Endothelial cell of umbilical vein (primary cell): ENCODE results near the gene DYRK4. TPM values are rescaled to one million over a fixed set of nuclear protein-coding genes. Genes with fewer than 3 reads are reported as not detected.

Experiments used
- BruUV-seq: library from RNA; stranded (reverse); fragments of 400-500 nt; replicated peaks from 2 replicates; lab custom pipeline; 2021; lab: Mats Ljungman, UMichigan
- CTCF ChIA-PET: fragments of 300-600, 350-600 bp; sonication (Branson Sonifier 250); formaldehyde crosslinking; loops from one replicate; lab custom pipeline; 2021; ENCODE audit warnings: antibody characterized with exemption, inconsistent platforms; lab: Charles Lee
- POLR2A ChIA-PET: fragments of 300-600, 350-600 bp; sonication (Branson Sonifier 250); formaldehyde crosslinking; loops from one replicate; lab custom pipeline; 2021; ENCODE audit warnings: antibody characterized with exemption, inconsistent platforms; lab: Charles Lee
- DNase-seq: peaks from one replicate; pipeline ENCODE4 v3.0.0-alpha.2; 2011; ENCODE audit warnings: low read depth, low spot score
- FAIRE-seq: peaks from 2 replicates; lab custom pipeline; 2011; peaks lifted over from hg19 to GRCh38; lab: Jason Lieb, UNC
- H2AFZ ChIP-seq: 2 replicates; pipeline ENCODE4 v1.6.0; 2012; ENCODE audit warnings: low read depth, low read length, control low read depth, inconsistent platforms
- H3K27ac ChIP-seq: 2 replicates; pipeline ENCODE4 v1.5.1; 2011; ENCODE audit warnings: low read depth, mild to moderate bottlenecking, control low read depth, low read length, moderate library complexity; ENCODE audit not compliant: insufficient read depth
- H3K27me3 ChIP-seq, 2 experiments: 2 replicates each; pipeline versions ENCODE4 v1.6.0 to v1.6.1; 2011; ENCODE audit warnings: low read length in 2 of 2, mixed read lengths in 1 of 2; ENCODE audit not compliant: control insufficient read depth in 2 of 2, insufficient read depth in 2 of 2
- H3K36me3 ChIP-seq, 2 experiments: 2 replicates in 1 of 2; 3 replicates in 1 of 2; pipeline ENCODE4 v1.5.1; 2011; ENCODE audit warnings: low read length in 2 of 2, mild to moderate bottlenecking in 1 of 2, moderate library complexity in 1 of 2; ENCODE audit not compliant: control insufficient read depth in 2 of 2, insufficient read depth in 2 of 2; ENCODE audit errors: extremely low read depth in 1 of 2
- H3K4me1 ChIP-seq: 3 replicates; pipeline ENCODE4 v1.5.1; 2011; ENCODE audit warnings: mild to moderate bottlenecking, low read length; ENCODE audit not compliant: control insufficient read depth, insufficient read depth; ENCODE audit errors: extremely low read depth
- H3K4me2 ChIP-seq: 2 replicates; pipeline ENCODE4 v1.6.1; 2011; ENCODE audit warnings: low read length, control low read depth, mixed read lengths; ENCODE audit not compliant: insufficient read depth
- H3K4me3 ChIP-seq, 3 experiments: fragments of 200-600 bp in 1 of 3; sonication (generic), shearing (Covaris generic) in 1 of 3; replicated peaks in 1 of 3; 2 replicates each; pipeline ENCODE4 v1.5.1; 2011 to 2016; ENCODE audit warnings: control low read depth in 3 of 3, low read length in 3 of 3, mild to moderate bottlenecking in 2 of 3, inconsistent platforms in 1 of 3, low read depth in 1 of 3, moderate library complexity in 1 of 3; ENCODE audit not compliant: insufficient read depth in 1 of 3
- H3K79me2 ChIP-seq: 2 replicates; pipeline ENCODE4 v1.6.0; 2012; ENCODE audit warnings: low read length, inconsistent platforms; ENCODE audit not compliant: control insufficient read depth, insufficient read depth
- H3K9ac ChIP-seq: replicated peaks from 2 replicates; pipeline ENCODE3; 2011; ENCODE audit warnings: low read length, control low read depth; ENCODE audit not compliant: insufficient read depth; ENCODE audit errors: extremely low read depth
- H3K9me1 ChIP-seq: replicated peaks from 3 replicates; pipeline ENCODE4 v1.6.0; 2011; ENCODE audit warnings: mild to moderate bottlenecking, low read length; ENCODE audit not compliant: control insufficient read depth, insufficient read depth; ENCODE audit errors: extremely low read depth
- H3K9me3 ChIP-seq: replicated peaks from 2 replicates; pipeline ENCODE4 v1.5.1; 2012; ENCODE audit warnings: low read length, inconsistent platforms; ENCODE audit not compliant: control insufficient read depth, insufficient read depth
- H4K20me1 ChIP-seq: replicated peaks from 2 replicates; pipeline ENCODE3; 2011; ENCODE audit warnings: mild to moderate bottlenecking, low read length; ENCODE audit not compliant: control insufficient read depth, insufficient read depth; ENCODE audit errors: extremely low read depth
- CTCF ChIP-seq, 2 donors: IDR thresholded peaks; 1 replicate in 1 of 2; 2 replicates in 1 of 2; pipeline ENCODE4 v1.5.1; 2011; ENCODE audit warnings: low read length in 2 of 2, mild to moderate bottlenecking in 2 of 2, moderate library complexity in 2 of 2, control low read depth in 1 of 2, inconsistent platforms in 1 of 2, low read depth in 1 of 2; ENCODE audit not compliant: insufficient read depth in 1 of 2; ENCODE audit errors: extremely low read depth in 1 of 2
- EZH2 ChIP-seq: IDR thresholded peaks from 2 replicates; pipeline ENCODE4 v1.6.1; 2012; ENCODE audit warnings: borderline replicate concordance, low read depth, mild to moderate bottlenecking, moderate library complexity, low read length, inconsistent platforms; ENCODE audit not compliant: severe bottlenecking
- FOS ChIP-seq: IDR thresholded peaks from 2 replicates; pipeline ENCODE4 v1.6.1; 2011; ENCODE audit warnings: mild to moderate bottlenecking, low read length, moderate library complexity, borderline replicate concordance; ENCODE audit not compliant: insufficient read depth
- MAX ChIP-seq: IDR thresholded peaks from 2 replicates; pipeline ENCODE4 v1.6.1; 2011; ENCODE audit not compliant: insufficient read depth, insufficient read length
- MYC ChIP-seq: IDR thresholded peaks from one replicate; pipeline ENCODE4 v1.6.1; 2011; ENCODE audit warnings: mild to moderate bottlenecking, low read depth, low read length
- POLR2A ChIP-seq: IDR thresholded peaks from 2 replicates; pipeline ENCODE4 v1.6.1; 2012; ENCODE audit warnings: low read depth, mild to moderate bottlenecking, control low read depth, low read length
- POLR2AphosphoS5 ChIP-seq: IDR thresholded peaks from 2 replicates; pipeline ENCODE4 v1.6.1; 2012; ENCODE audit warnings: low read depth, mild to moderate bottlenecking, control low read depth, low read length, moderate library complexity; ENCODE audit not compliant: insufficient read depth
- dilution Hi-C: fragments of 300-500 bp; cut with MboI; formaldehyde crosslinking; loops from one replicate; pipeline ENCODE4 v1.15.0; 2019; ENCODE audit warnings: low sequenced_read_pairs; ENCODE audit not compliant: extremely low pct_ligation_motif_present
- intact Hi-C: fragments of 100-400 bp; cut with micrococcal nuclease; formaldehyde crosslinking; loops from one replicate; pipeline ENCODE4 v1.10.0; 2022
- polyA plus RNA-seq, 4 experiments: library from polyadenylated mRNA; depleted of rRNA in 3 of 4; stranded (reverse) in 3 of 4; unstranded in 1 of 4; fragments of >200 nt; gene quantifications; 2 replicates each; pipeline versions ENCODE4 v1.2.1 to v1.2.3, GENCODE V29; 2011 to 2012; ENCODE audit warnings: missing spikeins in 1 of 4
- total RNA-seq: library from RNA; stranded (reverse); gene quantifications from 2 replicates; pipeline ENCODE4 v1.2.3, GENCODE V29; 2021

Gene DYRK4
- total and polyA plus RNA-seq, 2 donors (not counting 3 experiments of a cell fraction or from before 2014, with no cell fraction given): 38.7 to 45.4 TPM

- H2AFZ ChIP-seq: no peak overlapping the region
- intact Hi-C loops (loop anchor here (5.0 kb wide), 2 partner anchors 214 to 664 kb away; partner anchors contain the start of genes PARP11 and TIGAR), dilution Hi-C loops (no loop called here)
- no peaks in the 10 kb centered on the region for H3K9me3 ChIP-seq
- FAIRE-seq: no peak
- H3K36me3 ChIP-seq: peaks cover 3 to 15% of the 10 kb centered on the region in 2 experiments
- no TSS peak for BruUV-seq
- H3K27me3 ChIP-seq: no peaks in the 10 kb centered on the region
- no peak overlapping the region for H3K9ac ChIP-seq
- no peaks in the 10 kb centered on the region for H4K20me1 ChIP-seq
- peaks cover 23% of the 10 kb centered on the region for H3K4me1 ChIP-seq
- no peak for DNase-seq
- H3K4me3 ChIP-seq: no peak overlapping the region
- peaks cover 39% of the 10 kb centered on the region for H3K79me2 ChIP-seq
- no peak for TF ChIP-seq POLR2A
- TF ChIP-seq FOS: no peak
- TF ChIP-seq CTCF (IDR thresholded peaks at IDR 0.05; ENCODE audit: extremely low read depth in 1 of 2, insufficient read depth in 1 of 2, low read depth in 1 of 2, low read length in 2 of 2): no peak
- no peak for TF ChIP-seq MAX
- TF ChIP-seq POLR2AphosphoS5: no peak
- no peak for TF ChIP-seq EZH2
- no peak for TF ChIP-seq MYC
- POLR2A ChIA-PET: no interaction called here
- no peaks in the 10 kb centered on the region for H3K9me1 ChIP-seq
- CTCF ChIA-PET: no interaction called here
- H3K4me2 ChIP-seq: no peak overlapping the region
- H3K27ac ChIP-seq: no peak overlapping the region
Observed at GRCh38 chr12:4535871-4536270, 26.1 kb upstream of the DYRK4 start.
